ENCODE data around the gene MR1. TPM values are rescaled to one million over a fixed set of nuclear protein-coding genes. Genes with fewer than 3 reads are reported as not detected.

The MR1 gene
- total RNA-seq, 2 donors from 2014 or later, result 26.9 to 70.4 TPM

DNA sequence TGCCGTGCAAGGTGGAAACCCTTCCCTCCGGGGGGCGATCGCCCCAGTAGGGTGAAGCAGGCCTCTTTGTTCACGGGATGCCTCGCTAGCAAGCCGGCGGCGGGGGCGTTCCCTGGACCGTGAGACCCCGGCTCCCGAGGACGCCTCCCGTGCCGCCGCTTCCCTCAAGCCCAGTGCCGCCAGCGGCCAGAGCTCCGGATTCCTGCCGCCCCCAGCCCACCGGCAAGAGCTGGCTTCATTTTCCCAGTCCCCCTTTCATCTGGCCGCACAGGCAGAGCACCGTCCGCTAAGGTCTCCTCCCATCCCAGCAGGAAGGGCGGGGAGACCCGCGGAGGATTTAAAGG lies 71.0 kb downstream of the MR1 start:
- Mint-ChIP-seq H3K27ac (peak overlapping the region; percentile 70 to 75), H3K27me3 (peaks cover 4 to 26% of the 10 kb centered on the region in 2 donors)

DNA sequence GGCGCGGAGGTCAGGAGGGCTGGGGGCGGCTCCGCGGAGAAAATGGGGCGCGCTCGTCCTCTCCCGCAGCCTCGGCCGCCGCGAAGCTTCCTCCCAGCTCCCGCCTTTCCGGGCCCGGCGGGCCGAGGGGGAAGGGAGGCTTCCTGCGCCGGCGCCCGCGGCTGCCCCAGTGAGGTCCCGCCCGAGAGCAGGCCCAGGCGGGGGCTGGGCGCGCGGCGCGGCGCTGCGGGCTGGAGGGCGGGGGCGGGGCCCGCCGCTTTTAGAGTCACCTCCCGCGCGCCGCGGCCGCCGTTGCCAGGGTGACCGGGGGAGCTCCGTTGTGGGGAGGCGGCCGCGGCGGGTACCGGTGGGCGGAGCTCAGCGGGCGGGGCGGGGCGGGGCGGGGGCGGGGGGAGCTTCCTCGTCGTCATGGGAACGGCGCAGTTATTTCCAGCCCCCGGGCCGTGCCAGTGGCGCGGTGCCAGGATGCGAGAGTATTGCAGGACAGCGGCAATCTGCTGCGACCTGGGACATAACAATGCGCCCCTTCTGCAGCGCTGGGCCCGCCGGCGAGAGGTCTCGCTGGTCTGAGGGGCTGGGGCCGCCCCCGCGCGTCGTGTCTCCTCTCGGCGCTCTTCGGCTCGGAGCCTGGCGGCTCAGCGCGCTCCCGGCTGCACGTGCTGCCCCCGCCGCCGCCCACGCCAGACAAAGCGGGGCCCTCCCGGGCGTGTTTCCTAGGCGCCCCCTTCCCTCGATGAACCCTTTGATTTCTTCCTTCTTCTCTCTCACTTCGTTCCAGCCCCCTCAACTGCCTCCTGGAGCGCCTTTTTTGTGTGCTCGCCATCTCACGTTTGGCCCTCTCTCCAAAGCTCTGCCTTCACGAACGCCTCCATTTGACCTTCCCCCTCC lies 71.6 kb downstream of the MR1 start:
- Mint-ChIP-seq H3K27ac (peak overlapping the region; percentile 38 to 62), H3K27me3 (peaks cover 4 to 26% of the 10 kb centered on the region in 2 donors), H3K4me1 (ENCODE audit: low read depth in 2 of 2) (peaks cover 39 to 42% of the 10 kb centered on the region in 2 donors), H3K9me3 (no peaks in the 10 kb centered on the region), H3K36me3 (no peaks in the 10 kb centered on the region), H3K4me3 (peak overlapping the region; percentile 92)
- DNase-seq (ENCODE audit: low spot score), result peak; percentile 97
- peak; percentile 97 for ATAC-seq

More for the DNA sequence above, 71.0 kb downstream of the MR1 start:
- Mint-ChIP-seq H3K9me3 (no peaks in the 10 kb centered on the region), H3K36me3 (no peaks in the 10 kb centered on the region), H3K4me1 (ENCODE audit: low read depth in 2 of 2) (peaks cover 45 to 47% of the 10 kb centered on the region in 2 donors), H3K4me3 (peak overlapping the region; percentile 90)
- peak; percentile 1 to 36 for ATAC-seq
- no peak for DNase-seq (ENCODE audit: low spot score)

DNA sequence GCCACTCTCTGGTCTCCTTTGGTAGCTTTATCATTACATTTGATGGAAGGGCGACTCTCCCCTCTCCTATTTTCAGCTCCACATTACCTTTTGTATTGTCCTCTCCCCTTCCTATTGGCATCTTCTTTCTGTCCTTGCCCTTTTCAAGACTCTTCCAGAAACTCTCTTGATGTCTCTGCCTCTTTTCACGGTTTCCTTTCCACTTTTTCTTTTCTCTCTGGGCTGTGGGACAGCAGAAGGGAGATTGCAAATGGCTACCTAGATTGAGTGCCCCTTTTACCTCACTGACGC lies 72.2 kb downstream of the MR1 start:
- Mint-ChIP-seq H3K4me1 (ENCODE audit: low read depth in 2 of 2) (peaks cover 33 to 37% of the 10 kb centered on the region in 2 donors), H3K27ac (peak overlapping the region; percentile 38 to 62), H3K36me3 (no peaks in the 10 kb centered on the region), H3K4me3 (peak overlapping the region; percentile 92), H3K9me3 (no peaks in the 10 kb centered on the region), H3K27me3 (peaks cover 4 to 26% of the 10 kb centered on the region in 2 donors)
- no peak for ATAC-seq
- no peak for DNase-seq (ENCODE audit: low spot score)

DNA sequence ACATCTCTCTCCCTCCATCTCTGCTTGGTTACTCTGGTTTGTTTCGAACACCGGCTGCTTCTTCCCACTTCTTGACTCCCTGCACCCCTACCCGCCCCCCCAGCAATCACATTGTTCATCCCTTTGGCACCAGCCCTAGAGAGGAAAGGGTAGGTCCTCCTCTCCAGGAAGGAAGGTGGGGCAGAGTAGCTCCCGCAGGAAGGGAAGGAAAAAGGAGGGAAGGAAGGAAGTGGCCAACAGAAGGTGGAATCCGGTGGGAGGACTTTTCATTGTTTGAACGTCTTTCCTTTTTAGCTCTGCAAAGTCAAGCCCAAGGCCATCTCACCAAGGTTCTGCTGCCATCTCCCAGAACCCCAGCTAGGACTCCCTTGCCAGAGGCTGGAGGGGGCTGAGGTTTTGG lies 72.7 kb downstream of the MR1 start:
- Mint-ChIP-seq H3K27me3 (peaks cover 4 to 26% of the 10 kb centered on the region in 2 donors), H3K36me3 (no peaks in the 10 kb centered on the region), H3K4me3 (peak overlapping the region; percentile 92), H3K9me3 (no peaks in the 10 kb centered on the region), H3K27ac (peak overlapping the region; percentile 38 to 62), H3K4me1 (ENCODE audit: low read depth in 2 of 2) (peaks cover 28 to 33% of the 10 kb centered on the region in 2 donors)
- DNase-seq (ENCODE audit: low spot score) (no peak), ATAC-seq (no peak)

DNA sequence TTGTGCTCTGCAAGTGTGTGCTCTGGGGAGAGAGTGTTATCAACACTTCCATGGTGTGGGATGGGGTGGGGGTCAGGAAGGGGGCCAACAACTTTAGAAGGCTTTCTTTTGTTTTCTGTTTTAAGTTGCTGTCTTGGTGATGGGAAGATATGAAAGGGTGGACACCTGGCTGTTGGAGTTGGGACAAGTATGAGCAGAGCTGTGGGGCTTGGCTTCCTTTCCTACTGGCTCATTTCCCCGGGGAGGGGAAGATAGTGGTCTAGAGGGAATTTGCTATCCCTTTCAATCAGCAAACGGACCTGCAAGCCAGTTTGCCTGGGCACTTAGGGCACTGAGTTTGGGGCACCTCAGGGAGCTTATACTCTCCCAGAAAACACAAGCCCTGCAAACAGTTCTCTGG lies 73.9 kb downstream of the MR1 start:
- DNase-seq (ENCODE audit: low spot score), result no peak
- Mint-ChIP-seq H3K27me3 (peaks cover 4 to 26% of the 10 kb centered on the region in 2 donors), H3K4me1 (ENCODE audit: low read depth in 2 of 2) (peaks cover 31 to 36% of the 10 kb centered on the region in 2 donors), H3K4me3 (no peak overlapping the region), H3K36me3 (no peaks in the 10 kb centered on the region), H3K27ac (peak overlapping the region in 1 of 2 donors; percentile 31), H3K9me3 (no peaks in the 10 kb centered on the region)
- no peak for ATAC-seq

DNA sequence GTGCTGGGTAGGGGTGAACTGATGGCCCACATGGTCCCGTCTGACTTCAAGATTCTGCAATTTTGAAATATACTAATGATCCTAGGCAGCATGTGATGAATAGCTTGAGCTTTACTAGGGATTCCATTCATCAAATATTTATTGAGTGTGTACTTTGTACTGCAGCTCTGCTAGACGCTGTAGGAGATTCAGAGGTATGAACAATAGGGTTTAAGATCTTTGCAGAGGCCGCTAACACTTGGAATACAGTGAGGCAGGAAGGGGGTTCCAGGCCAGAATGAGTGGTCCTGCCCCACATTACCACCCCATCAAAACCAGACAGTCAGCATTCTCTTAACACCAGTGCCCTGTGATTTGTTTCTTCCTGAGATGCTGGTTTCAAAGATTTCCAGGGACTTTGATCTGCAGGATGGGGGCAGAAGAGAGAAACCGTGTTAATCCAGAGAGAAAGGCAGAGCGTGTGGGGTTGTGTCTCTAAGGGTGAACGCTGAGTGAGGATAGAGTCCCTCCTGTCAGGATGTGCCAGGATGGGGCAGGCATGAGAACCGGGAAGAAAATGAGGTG lies 74.6 kb downstream of the MR1 start:
- peaks cover 26 to 33% of the 10 kb centered on the region in 2 donors for H3K4me1 Mint-ChIP-seq (ENCODE audit: low read depth in 2 of 2)
- H3K9me3 Mint-ChIP-seq, result no peaks in the 10 kb centered on the region
- DNase-seq (ENCODE audit: low spot score) (no peak), ATAC-seq (no peak)
- peaks cover 4 to 26% of the 10 kb centered on the region in 2 donors for H3K27me3 Mint-ChIP-seq
- H3K36me3 Mint-ChIP-seq, result no peaks in the 10 kb centered on the region
- H3K27ac Mint-ChIP-seq, result no peak overlapping the region
- H3K4me3 Mint-ChIP-seq, result no peak overlapping the region

DNA sequence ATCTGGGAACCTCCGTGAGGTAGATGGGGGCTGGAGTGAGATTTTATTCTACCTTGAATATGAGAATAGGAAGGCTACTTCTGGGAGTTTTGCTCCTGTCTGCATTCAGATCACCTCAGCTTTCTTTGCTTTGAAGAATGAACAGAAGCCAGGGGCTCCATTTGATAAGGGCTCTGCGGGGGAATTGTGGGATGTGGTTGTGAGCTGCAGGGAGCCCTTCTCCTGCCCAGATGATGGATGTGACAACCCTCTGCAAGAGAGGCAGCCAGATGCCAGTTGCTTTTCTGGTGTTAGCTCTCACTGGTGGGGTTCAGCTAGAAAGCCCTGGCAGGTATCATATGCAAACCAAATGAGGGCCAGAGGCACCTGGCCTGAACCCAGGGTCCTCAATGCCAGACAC lies 76.2 kb downstream of the MR1 start:
- peaks cover 4 to 26% of the 10 kb centered on the region in 2 donors for H3K27me3 Mint-ChIP-seq
- H3K4me3 Mint-ChIP-seq, result no peak overlapping the region
- peaks cover 14 to 24% of the 10 kb centered on the region in 2 donors for H3K4me1 Mint-ChIP-seq (ENCODE audit: low read depth in 2 of 2)
- peak overlapping the region in 1 of 2 donors; percentile 11 for H3K27ac Mint-ChIP-seq
- H3K9me3 Mint-ChIP-seq, result no peaks in the 10 kb centered on the region
- H3K36me3 Mint-ChIP-seq, result no peaks in the 10 kb centered on the region
- no peak for ATAC-seq
- no peak for DNase-seq (ENCODE audit: low spot score)

Other genes with a start within 250 kb of the MR1 start
- gene KIAA1614, start 121.1 kb upstream of the MR1 start, total RNA-seq, result under 1 TPM; 0.22 to 0.67 TPM
- gene STX6, start 11.1 kb upstream of the MR1 start, total RNA-seq, result 10 to 100 TPM; 25.0 to 26.2 TPM
- gene IER5, start 54.7 kb downstream of the MR1 start, total RNA-seq, result 10 to 100 TPM; 57.1 to 91.7 TPM